SU-DHL-6 (cell line): ENCODE data around the gene FANCM.
"Not testable (repeated sequence)": the region's sequence is repeated elsewhere in the genome, so short reads cannot be mapped to it uniquely, and the experiment has no call there.

Experiments
- H2AFZ ChIP-seq: fragments of 200-600 bp; sonication (generic); 2 replicates; pipeline ENCODE4 v1.6.1; 2014; ENCODE audit warnings: low read depth, mild to moderate bottlenecking, moderate library complexity, mixed read lengths, antibody characterized with exemption, low read length; ENCODE audit not compliant: severe bottlenecking
- H3F3A ChIP-seq: fragments of 200-600 bp; shearing (Covaris generic); 2 replicates; pipeline ENCODE4 v1.6.0; 2016; ENCODE audit warnings: antibody characterized with exemption, mild to moderate bottlenecking; ENCODE audit not compliant: insufficient read depth
- H3K27ac ChIP-seq: fragments of 200-600 bp; sonication (generic); 2 replicates; pipeline ENCODE4 v1.5.1; 2016; ENCODE audit warnings: low read depth, mild to moderate bottlenecking, low read length, moderate library complexity, mixed read lengths
- H3K27me3 ChIP-seq: fragments of 200-600 bp; sonication (generic), shearing (Covaris generic); 2 replicates; pipeline ENCODE4 v1.6.0; 2014; ENCODE audit warnings: mild to moderate bottlenecking, low read length
- H3K36me3 ChIP-seq: fragments of 200-600 bp; sonication (generic); 2 replicates; pipeline ENCODE4 v1.6.1; 2014; ENCODE audit warnings: mild to moderate bottlenecking, low read length, mixed read lengths
- H3K4me2 ChIP-seq: fragments of 300-600, 200-600 bp; shearing (Covaris generic), sonication (generic); 2 replicates; pipeline ENCODE4 v1.6.0; 2014; ENCODE audit warnings: low read length, low read depth, mild to moderate bottlenecking; ENCODE audit not compliant: poor library complexity, severe bottlenecking
- H3K4me3 ChIP-seq: fragments of 200-600 bp; sonication (generic); 2 replicates; pipeline ENCODE4 v1.5.1; 2014; ENCODE audit warnings: antibody characterized with exemption, low read length, mild to moderate bottlenecking, mixed read lengths; ENCODE audit not compliant: insufficient read depth, poor library complexity, severe bottlenecking
- H3K79me2 ChIP-seq: fragments of 200-600 bp; sonication (generic); 2 replicates; pipeline ENCODE4 v1.6.1; 2014; ENCODE audit warnings: mild to moderate bottlenecking, low read length, moderate library complexity; ENCODE audit not compliant: insufficient read depth
- H3K9ac ChIP-seq: fragments of 200-600 bp; sonication (generic); 2 replicates; pipeline ENCODE4 v1.7.0; 2014; ENCODE audit warnings: mild to moderate bottlenecking, low read length
- H3K9me2 ChIP-seq: fragments of 200-600 bp; sonication (generic); replicated peaks from 2 replicates; pipeline ENCODE4 v1.6.1; 2014; ENCODE audit warnings: low read length; ENCODE audit not compliant: insufficient read depth
- H3K9me3 ChIP-seq: fragments of 200-600 bp; sonication (generic); 2 replicates; pipeline ENCODE4 v1.6.1; 2014; ENCODE audit warnings: low read length, mixed read lengths; ENCODE audit not compliant: insufficient read depth
- H4K20me1 ChIP-seq: fragments of 200-600 bp; sonication (generic); 2 replicates; pipeline ENCODE4 v1.6.1; 2014; ENCODE audit warnings: low read depth, mild to moderate bottlenecking, antibody characterized with exemption, low read length, moderate library complexity, mixed read lengths
- CTCF ChIP-seq: fragments of 200-600 bp; sonication (generic); IDR thresholded peaks from one replicate; pipeline ENCODE4 v1.5.1; 2017; ENCODE audit warnings: antibody characterized with exemption, mild to moderate bottlenecking, low read length, moderate library complexity; ENCODE audit not compliant: insufficient read depth, poor library complexity, severe bottlenecking
- EZH2phosphoT487 ChIP-seq: fragments of 200-600 bp; sonication (generic), shearing (Covaris generic); conservative IDR thresholded peaks from 2 replicates; pipeline ENCODE4 v1.6.1; 2018; ENCODE audit warnings: mild to moderate bottlenecking, antibody characterized with exemption, low read length, moderate library complexity, mixed read lengths

FANCM gene

GRCh38 chr14:45211295-45211694 lies 75.6 kb downstream of the FANCM start:
- Histone ChIP-seq H3K27me3 (no peaks in the 10 kb centered on the region), H2AFZ (no peak overlapping the region), H3K4me3 (no peak overlapping the region), H3K4me2 (no peak overlapping the region), H4K20me1 (no peaks in the 10 kb centered on the region), H3K27ac (no peak overlapping the region), H3K9me2 (no peaks in the 10 kb centered on the region), H3F3A (peaks cover 8% of the 10 kb centered on the region; the same call in 1 of the 2 replicates), H3K9me3 (no peaks in the 10 kb centered on the region), H3K9ac (no peak overlapping the region), H3K79me2 (no peaks in the 10 kb centered on the region), H3K36me3 (peaks cover 25% of the 10 kb centered on the region)
- TF ChIP-seq EZH2phosphoT487 (no peak), CTCF (no peak)

- TF ChIP-seq EZH2phosphoT487 (no peak), CTCF (no peak)
- H3K4me3 ChIP-seq = no peak overlapping the region
- H3K9ac ChIP-seq = no peak overlapping the region
- no peaks in the 10 kb centered on the region for H3K9me3 ChIP-seq
- H3K36me3 ChIP-seq = peaks cover 33% of the 10 kb centered on the region
- H3K27ac ChIP-seq = no peak overlapping the region
- no peaks in the 10 kb centered on the region for H3K79me2 ChIP-seq
- H3K9me2 ChIP-seq = no peaks in the 10 kb centered on the region
- peaks cover 4% of the 10 kb centered on the region; the same call in 1 of the 2 replicates for H3F3A ChIP-seq
- no peaks in the 10 kb centered on the region for H4K20me1 ChIP-seq
- H3K27me3 ChIP-seq = no peaks in the 10 kb centered on the region
- H2AFZ ChIP-seq = no peak overlapping the region
- H3K4me2 ChIP-seq = no peak overlapping the region
These were observed 76.5 kb downstream of the FANCM start for GRCh38 chr14:45212231-45212630.

- H4K20me1 ChIP-seq, H3K9ac ChIP-seq, H3K4me2 ChIP-seq, H3K27me3 ChIP-seq, H3K9me2 ChIP-seq, H3K4me3 ChIP-seq, H2AFZ ChIP-seq, H3F3A ChIP-seq, H3K79me2 ChIP-seq, H3K9me3 ChIP-seq, H3K27ac ChIP-seq: not testable (repeated sequence)
- H3K36me3 ChIP-seq = peaks cover 43% of the 10 kb centered on the region
These were observed 78.0 kb downstream of the FANCM start for GRCh38 chr14:45213716-45214115.

- not testable (repeated sequence) for H4K20me1 ChIP-seq, H3K9me2 ChIP-seq, H3K9me3 ChIP-seq, H3K9ac ChIP-seq, H3K4me2 ChIP-seq, H3K27ac ChIP-seq, H3K79me2 ChIP-seq, H2AFZ ChIP-seq, H3F3A ChIP-seq, H3K4me3 ChIP-seq, H3K27me3 ChIP-seq
- H3K36me3 ChIP-seq = peaks cover 49% of the 10 kb centered on the region
These were observed 78.6 kb downstream of the FANCM start for GRCh38 chr14:45214341-45214740.
